Renal cortical epithelial cell (primary cell): Measurements from ENCODE around the gene VIP. TPM values are rescaled to one million over a fixed set of nuclear protein-coding genes. Genes with fewer than 3 reads are reported as not detected.

ENCODE experiments used
- DNase-seq: peaks from one replicate; pipeline ENCODE4 v3.0.0-alpha.2; 2011; ENCODE audit warnings: low read depth
- total RNA-seq: library from RNA; depleted of rRNA; stranded (reverse); fragments of >200 nt; gene quantifications from 2 replicates; pipeline ENCODE4 v1.2.3, GENCODE V29; 2014

The VIP gene
- total RNA-seq, 1 donor from 2014 or later: not detected

DNA sequence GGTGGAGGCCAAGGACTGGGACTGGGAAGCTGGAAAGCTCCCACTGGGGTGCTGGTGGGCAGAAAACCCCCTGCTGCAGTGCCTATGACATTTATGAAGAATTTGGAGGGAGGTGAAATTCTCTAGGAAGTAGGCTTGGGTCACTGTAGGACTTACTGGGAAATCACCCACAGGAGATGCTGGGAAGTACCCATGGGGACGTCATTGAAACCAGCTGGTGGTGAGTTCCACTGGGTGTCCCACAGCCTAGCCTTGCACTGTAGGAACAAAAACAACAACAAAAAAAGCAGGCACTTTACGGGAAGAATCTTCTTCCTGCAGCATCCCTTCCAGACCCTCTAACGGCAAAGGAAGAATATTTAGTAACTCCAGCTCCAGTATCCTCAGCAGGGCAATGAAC, 26.2 kb downstream of the VIP start:
- DNase-seq: no peak

DNA sequence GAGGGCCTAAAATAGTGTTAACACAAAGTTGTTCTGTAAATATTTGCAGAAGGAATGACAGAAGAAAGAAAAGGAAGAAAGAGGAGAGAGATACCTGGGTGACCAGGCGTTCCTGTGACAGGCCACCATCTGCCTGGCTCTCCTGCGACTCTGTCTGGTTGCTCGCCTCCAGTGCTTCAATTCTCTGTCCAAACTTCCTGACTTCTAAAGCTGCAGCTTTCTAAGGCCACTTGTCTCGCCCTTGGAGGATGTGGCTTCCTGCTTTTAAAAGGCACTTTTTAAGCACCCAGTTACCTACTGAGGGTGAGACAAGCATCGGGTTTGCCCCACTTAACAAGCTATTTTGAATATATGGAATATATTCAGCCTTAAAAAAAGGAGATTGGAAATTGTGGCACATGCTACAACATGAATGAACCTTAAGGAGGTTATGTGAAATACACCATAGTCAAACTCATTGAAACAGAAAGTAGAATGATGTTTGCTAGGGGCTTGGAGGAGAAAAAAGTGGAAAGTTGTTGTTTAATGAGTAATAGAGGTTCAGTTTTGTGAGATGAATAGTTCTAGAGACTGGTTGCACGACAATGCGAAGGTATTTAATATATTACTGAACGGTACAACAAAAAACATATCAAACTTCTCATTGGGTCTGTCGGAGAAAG, 32.8 kb downstream of the VIP start:
- DNase-seq: no peak

GRCh38 chr6:152794696-152795095, 44.1 kb downstream of the VIP start:
- no peak for DNase-seq

GRCh38 chr6:152804150-152804549, 53.6 kb downstream of the VIP start:
- DNase-seq: no peak

Other genes starting within 250 kb of the VIP start
- 39.1 and 195 TPM in 2 replicates for gene SYNE1, start 113.4 kb upstream of the VIP start, total RNA-seq
- 0.15 and 0.52 TPM in 2 replicates for gene MYCT1, start 52.9 kb upstream of the VIP start, total RNA-seq
- 4.6 and 12.3 TPM in 2 replicates for gene FBXO5, start 232.2 kb downstream of the VIP start, total RNA-seq